Breast epithelium (tissue), 4 donors: ENCODE results near the gene PCDHGB2. TPM values are rescaled to one million over a fixed set of nuclear protein-coding genes. Genes with fewer than 3 reads are reported as not detected.
"Not testable (repeated sequence)": the region's sequence is repeated elsewhere in the genome, so short reads cannot be mapped to it uniquely, and the experiment has no call there.

Source experiments
- DNase-seq, 2 donors: peaks; one replicate each; pipeline ENCODE4 v3.0.0-alpha.2; 2019; ENCODE audit warnings: low spot score in 2 of 2
- H3K27ac ChIP-seq, 2 donors: fragments of 200-600 bp; sonication (generic) in 1 of 2; one replicate each; pipeline ENCODE4 v1.5.1; 2016 to 2019; ENCODE audit warnings: mild to moderate bottlenecking in 1 of 2
- H3K27me3 ChIP-seq, 2 donors: fragments of 200-600 bp; sonication (generic) in 1 of 2; one replicate each; pipeline versions ENCODE4 v1.5.1 to v1.6.0; 2017 to 2019; ENCODE audit warnings: control low read depth in 1 of 2, mild to moderate bottlenecking in 1 of 2
- H3K36me3 ChIP-seq: fragments of 200-600 bp; one replicate; pipeline ENCODE4 v1.5.1; 2019
- H3K4me1 ChIP-seq, 2 donors: fragments of 200-600 bp; sonication (generic); one replicate each; pipeline ENCODE4 v1.5.1; 2016 to 2019; ENCODE audit warnings: control low read depth in 1 of 2
- H3K4me3 ChIP-seq, 3 donors: fragments of 200-600 bp; sonication (generic); 1 replicate in 2 of 3; 2 replicates in 1 of 3; pipeline ENCODE4 v1.5.1; 2016 to 2019; ENCODE audit warnings: mild to moderate bottlenecking in 3 of 3, moderate library complexity in 2 of 3
- H3K9me3 ChIP-seq, 2 donors: fragments of 200-600 bp; sonication (generic) in 1 of 2; one replicate each; pipeline ENCODE4 v1.5.1; 2016 to 2019; ENCODE audit warnings: control low read depth in 1 of 2
- POLR2A ChIP-seq: fragments of 450-650 bp; IDR thresholded peaks from one replicate; pipeline ENCODE4 v1.6.1; 2016; ENCODE audit warnings: antibody characterized with exemption, mild to moderate bottlenecking, moderate library complexity
- POLR2AphosphoS5 ChIP-seq, 3 donors: sonication (generic); formaldehyde crosslinking; IDR thresholded peaks; one replicate each; pipeline ENCODE4 v1.6.1; 2017; ENCODE audit warnings: antibody characterized with exemption in 3 of 3
- intact Hi-C: fragments of 100-400 bp; cut with DNase I; formaldehyde crosslinking; loops from one replicate; pipeline ENCODE4 v1.15.1; 2023; ENCODE audit warnings: low total_unique reads
- total RNA-seq, 3 donors: library from RNA; depleted of rRNA; stranded (reverse); fragments of >200 nt; gene quantifications; one replicate each; pipeline ENCODE4 v1.1.0, GENCODE V29; 2016
- TF ChIP-seq, protein P1 (sequence below), 3 donors: fragments of 450-650 bp; IDR thresholded peaks; one replicate each; pipeline ENCODE4 v1.5.1; 2016 to 2017; ENCODE audit warnings: antibody characterized with exemption in 3 of 3, mild to moderate bottlenecking in 3 of 3, moderate library complexity in 3 of 3

The PCDHGB2 gene
- total RNA-seq, 3 donors from 2014 or later = 6.2 to 10.5 (median 7.8) TPM

DNA sequence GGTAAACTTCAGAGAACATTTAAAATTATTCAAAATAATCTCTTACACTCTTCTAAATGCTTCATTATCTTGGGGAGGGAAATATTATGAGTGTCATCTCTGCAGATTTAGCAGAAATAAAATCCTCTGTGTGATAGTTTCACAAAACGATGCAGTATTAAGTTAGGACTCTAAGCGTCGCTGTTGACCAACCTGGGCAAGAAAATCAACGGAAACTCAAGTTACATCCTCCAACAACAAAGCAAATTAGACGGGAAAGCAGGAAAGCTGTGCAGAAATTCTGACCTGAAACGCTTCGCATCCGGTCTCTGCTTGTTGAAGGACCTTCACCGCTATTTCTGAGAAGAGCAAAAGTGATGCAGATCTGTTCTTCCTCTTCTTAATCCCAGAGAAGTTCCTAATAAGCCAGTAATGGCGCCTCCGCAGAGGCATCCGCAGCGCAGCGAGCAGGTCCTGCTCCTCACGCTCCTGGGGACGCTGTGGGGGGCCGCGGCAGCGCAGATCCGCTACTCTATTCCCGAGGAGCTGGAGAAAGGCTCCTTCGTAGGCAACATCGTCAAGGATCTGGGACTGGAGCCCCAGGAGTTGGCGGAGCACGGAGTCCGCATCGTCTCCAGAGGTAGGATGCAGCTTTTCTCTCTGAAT lies 14.0 kb downstream of the PCDHGB2 start, which contains the start of gene PCDHGA6:
Gene PCDHGA6 (plus strand): TSS at position 219 of the 645 bp plus-strand sequence. CDS start 193 bp downstream, at position 412.
- intact Hi-C loops = no loop called here
- no peaks in the 10 kb centered on the region for H3K4me1 ChIP-seq
- TF ChIP-seq POLR2A (no peak), POLR2AphosphoS5 (IDR thresholded peaks at IDR 0.05) (no peak)
- TF ChIP-seq, protein P1, sequence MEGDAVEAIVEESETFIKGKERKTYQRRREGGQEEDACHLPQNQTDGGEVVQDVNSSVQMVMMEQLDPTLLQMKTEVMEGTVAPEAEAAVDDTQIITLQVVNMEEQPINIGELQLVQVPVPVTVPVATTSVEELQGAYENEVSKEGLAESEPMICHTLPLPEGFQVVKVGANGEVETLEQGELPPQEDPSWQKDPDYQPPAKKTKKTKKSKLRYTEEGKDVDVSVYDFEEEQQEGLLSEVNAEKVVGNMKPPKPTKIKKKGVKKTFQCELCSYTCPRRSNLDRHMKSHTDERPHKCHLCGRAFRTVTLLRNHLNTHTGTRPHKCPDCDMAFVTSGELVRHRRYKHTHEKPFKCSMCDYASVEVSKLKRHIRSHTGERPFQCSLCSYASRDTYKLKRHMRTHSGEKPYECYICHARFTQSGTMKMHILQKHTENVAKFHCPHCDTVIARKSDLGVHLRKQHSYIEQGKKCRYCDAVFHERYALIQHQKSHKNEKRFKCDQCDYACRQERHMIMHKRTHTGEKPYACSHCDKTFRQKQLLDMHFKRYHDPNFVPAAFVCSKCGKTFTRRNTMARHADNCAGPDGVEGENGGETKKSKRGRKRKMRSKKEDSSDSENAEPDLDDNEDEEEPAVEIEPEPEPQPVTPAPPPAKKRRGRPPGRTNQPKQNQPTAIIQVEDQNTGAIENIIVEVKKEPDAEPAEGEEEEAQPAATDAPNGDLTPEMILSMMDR (IDR thresholded peaks at IDR 0.05) = no peak
- H3K27ac ChIP-seq = no peak within 1 kb of the TSS
- H3K9me3 ChIP-seq = peaks cover 79 to 99% of the 10 kb centered on the region in 2 donors
- no peaks in the 10 kb centered on the region for H3K27me3 ChIP-seq
- no peaks in the 10 kb centered on the region for H3K36me3 ChIP-seq
- DNase-seq = no peak
- H3K4me3 ChIP-seq = peak within 1 kb of the TSS; percentile 19 to 55 (median 30)

DNA sequence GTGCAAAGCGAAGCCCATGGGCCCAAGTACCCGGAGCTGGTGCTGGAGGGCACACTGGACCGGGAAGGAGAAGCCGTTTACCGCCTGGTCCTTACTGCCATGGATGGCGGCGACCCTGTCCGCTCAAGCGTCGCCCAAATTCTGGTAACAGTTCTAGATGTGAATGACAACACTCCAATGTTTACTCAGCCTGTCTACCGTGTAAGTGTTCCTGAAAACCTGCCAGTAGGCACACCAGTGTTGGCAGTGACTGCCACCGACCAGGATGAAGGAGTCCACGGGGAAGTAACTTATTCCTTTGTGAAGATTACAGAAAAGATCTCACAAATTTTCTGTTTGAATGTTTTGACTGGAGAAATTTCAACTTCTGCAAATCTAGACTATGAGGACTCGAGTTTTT lies 14.8 kb downstream of the PCDHGB2 start:
- no peak for DNase-seq
- H3K27me3 ChIP-seq = no peaks in the 10 kb centered on the region
- H3K9me3 ChIP-seq = peaks cover 72 to 99% of the 10 kb centered on the region in 2 donors
- intact Hi-C loops = no loop called here
- no peaks in the 10 kb centered on the region for H3K4me1 ChIP-seq
- H3K4me3 ChIP-seq = peak overlapping the region in 1 of 3 donors; percentile 55
- TF ChIP-seq, protein P1 (IDR thresholded peaks at IDR 0.05) = no peak
- TF ChIP-seq POLR2A (no peak), POLR2AphosphoS5 (IDR thresholded peaks at IDR 0.05) (no peak)
- H3K36me3 ChIP-seq = no peaks in the 10 kb centered on the region
- no peak overlapping the region for H3K27ac ChIP-seq

DNA sequence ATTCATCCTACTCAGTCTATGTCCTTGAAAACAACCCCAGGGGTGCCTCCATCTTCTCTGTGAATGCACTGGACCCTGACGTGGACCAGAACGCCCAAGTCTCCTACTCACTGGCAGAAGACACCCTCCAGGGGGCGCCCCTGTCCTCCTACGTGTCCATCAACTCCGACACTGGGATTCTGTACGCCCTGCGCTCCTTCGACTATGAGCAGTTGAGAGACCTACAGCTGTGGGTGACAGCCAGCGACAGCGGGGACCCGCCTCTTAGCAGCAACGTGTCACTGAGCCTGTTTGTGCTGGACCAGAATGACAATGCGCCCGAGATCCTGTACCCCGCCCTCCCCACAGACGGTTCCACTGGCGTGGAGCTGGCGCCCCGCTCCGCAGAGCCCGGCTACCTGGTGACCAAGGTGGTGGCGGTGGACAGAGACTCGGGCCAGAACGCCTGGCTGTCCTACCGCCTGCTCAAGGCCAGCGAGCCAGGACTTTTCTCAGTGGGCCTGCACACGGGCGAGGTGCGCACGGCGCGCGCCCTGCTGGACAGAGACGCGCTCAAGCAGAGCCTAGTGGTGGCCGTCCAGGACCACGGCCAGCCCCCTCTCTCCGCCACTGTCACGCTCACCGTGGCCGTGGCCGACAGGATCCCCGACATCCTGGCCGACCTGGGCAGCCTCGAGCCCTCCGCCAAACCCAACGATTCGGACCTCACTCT lies 15.8 kb downstream of the PCDHGB2 start:
- H3K27me3 ChIP-seq, H3K27ac ChIP-seq, intact Hi-C loops, H3K4me3 ChIP-seq, H3K36me3 ChIP-seq, H3K4me1 ChIP-seq, DNase-seq: not testable (repeated sequence)
- peaks cover 70 to 98% of the 10 kb centered on the region in 2 donors for H3K9me3 ChIP-seq

DNA sequence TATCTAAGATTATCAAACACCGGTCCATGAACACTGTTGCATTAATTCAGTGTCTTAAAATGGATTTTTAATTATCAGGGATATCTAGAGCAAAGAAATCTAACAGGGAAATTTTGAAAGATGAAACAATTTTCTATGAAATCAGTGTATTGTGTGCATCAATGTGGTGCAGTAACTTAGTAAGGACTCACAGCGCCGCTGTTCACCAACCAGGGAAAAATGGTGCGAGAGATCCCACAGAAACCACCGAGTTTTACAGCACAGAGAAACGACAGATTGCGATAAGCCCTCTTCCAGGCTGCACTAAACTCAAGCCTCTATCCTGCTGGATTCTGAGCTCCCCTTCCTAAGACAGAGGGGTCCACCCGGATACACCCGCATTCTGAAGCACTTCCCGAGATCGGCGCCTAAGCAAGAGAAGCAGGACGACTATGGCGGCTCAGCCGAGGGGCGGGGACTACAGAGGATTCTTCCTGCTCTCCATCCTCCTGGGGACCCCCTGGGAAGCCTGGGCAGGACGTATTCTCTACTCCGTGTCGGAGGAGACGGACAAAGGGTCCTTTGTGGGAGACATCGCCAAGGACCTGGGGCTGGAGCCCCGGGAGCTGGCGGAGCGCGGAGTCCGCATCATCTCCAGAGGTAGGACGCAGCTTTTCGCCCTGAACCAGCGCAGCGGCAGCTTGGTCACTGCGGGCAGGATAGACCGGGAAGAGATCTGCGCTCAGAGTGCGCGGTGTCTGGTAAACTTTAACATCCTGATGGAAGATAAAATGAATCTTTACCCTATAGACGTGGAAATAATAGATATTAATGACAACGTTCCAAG lies 22.9 kb downstream of the PCDHGB2 start, which contains the start of gene PCDHGA7:
Gene PCDHGA7 (plus strand): TSS at position 274 of the 826 bp plus-strand sequence. CDS start 158 bp downstream, at position 432.
- no peaks in the 10 kb centered on the region for H3K36me3 ChIP-seq
- DNase-seq = no peak
- peak within 1 kb of the TSS in 2 of 3 donors; percentile 27 to 48 for H3K4me3 ChIP-seq
- no peaks in the 10 kb centered on the region for H3K27me3 ChIP-seq
- peaks cover 67 to 96% of the 10 kb centered on the region in 2 donors for H3K9me3 ChIP-seq
- intact Hi-C loops = no loop called here
- H3K4me1 ChIP-seq = no peaks in the 10 kb centered on the region
- TF ChIP-seq, protein P1 (IDR thresholded peaks at IDR 0.05) = no peak
- TF ChIP-seq POLR2AphosphoS5 (IDR thresholded peaks at IDR 0.05) = no peak
- no peak for TF ChIP-seq POLR2A
- H3K27ac ChIP-seq = no peak within 1 kb of the TSS

DNA sequence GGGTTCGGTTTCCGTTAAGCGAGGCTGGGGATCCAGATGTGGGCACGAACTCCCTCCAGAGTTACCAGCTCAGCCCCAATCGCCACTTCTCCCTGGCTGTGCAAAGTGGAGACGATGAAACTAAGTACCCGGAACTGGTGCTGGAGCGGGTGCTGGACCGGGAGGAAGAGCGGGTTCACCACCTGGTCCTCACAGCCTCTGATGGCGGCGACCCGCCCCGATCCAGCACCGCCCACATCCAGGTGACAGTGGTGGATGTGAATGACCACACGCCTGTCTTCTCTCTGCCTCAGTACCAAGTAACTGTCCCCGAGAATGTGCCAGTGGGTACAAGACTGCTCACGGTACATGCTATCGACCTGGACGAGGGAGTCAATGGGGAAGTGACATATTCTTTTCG lies 23.6 kb downstream of the PCDHGB2 start:
- Histone ChIP-seq H3K36me3 (no peaks in the 10 kb centered on the region), H3K4me1 (no peaks in the 10 kb centered on the region), H3K4me3 (peak overlapping the region in 1 of 3 donors; percentile 48), H3K27me3 (no peaks in the 10 kb centered on the region), H3K27ac (no peak overlapping the region), H3K9me3 (peaks cover 67 to 93% of the 10 kb centered on the region in 2 donors)
- intact Hi-C loops = no loop called here
- DNase-seq = no peak
- TF ChIP-seq POLR2A = no peak
- TF ChIP-seq, protein P1 (IDR thresholded peaks at IDR 0.05) = no peak
- TF ChIP-seq POLR2AphosphoS5 (IDR thresholded peaks at IDR 0.05) = no peak
